ENCODE results near the gene HUWE1.

DNA sequence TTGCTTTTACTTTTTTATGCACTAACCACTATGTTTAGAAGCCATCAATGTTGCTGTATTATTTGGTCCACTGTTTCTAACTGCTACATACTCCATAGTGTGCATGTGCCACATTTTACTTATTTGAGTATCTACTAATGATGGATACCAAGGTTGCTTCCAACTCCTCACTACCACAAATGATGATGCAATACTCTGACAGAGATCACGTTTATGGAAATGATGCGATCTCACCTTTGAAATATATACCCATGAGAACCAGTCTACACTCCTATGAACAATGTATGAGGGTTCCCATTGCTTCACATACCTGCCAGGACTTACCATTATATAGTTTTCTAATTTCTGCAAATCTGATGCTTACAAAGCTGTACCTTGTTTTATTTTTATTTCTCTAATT lies 44.2 kb downstream of the HUWE1 start:
- no peak for TF ChIP-seq NFRKB (IDR thresholded peaks at IDR 0.05; ENCODE audit: low read depth)
- TF ChIP-seq RAD21 (CRISPR knock-in tag; conservative IDR thresholded peaks at IDR 0.05 in 1 of 2, IDR thresholded peaks at IDR 0.05 in 1 of 2), result no peak
- no peak for TF ChIP-seq JUN (IDR thresholded peaks at IDR 0.05; ENCODE audit: borderline replicate concordance, low read depth, low read length)
- no peak for TF ChIP-seq JUN (CRISPR knock-in tag; IDR thresholded peaks at IDR 0.05; ENCODE audit: borderline replicate concordance)
- no peak for TF ChIP-seq LARP7 (IDR thresholded peaks at IDR 0.05)
- TF ChIP-seq POLR2AphosphoS5 (IDR thresholded peaks at IDR 0.05; ENCODE audit: control insufficient read depth, insufficient read depth, low read depth, low read length), result no peak
- TF ChIP-seq, protein P1, sequence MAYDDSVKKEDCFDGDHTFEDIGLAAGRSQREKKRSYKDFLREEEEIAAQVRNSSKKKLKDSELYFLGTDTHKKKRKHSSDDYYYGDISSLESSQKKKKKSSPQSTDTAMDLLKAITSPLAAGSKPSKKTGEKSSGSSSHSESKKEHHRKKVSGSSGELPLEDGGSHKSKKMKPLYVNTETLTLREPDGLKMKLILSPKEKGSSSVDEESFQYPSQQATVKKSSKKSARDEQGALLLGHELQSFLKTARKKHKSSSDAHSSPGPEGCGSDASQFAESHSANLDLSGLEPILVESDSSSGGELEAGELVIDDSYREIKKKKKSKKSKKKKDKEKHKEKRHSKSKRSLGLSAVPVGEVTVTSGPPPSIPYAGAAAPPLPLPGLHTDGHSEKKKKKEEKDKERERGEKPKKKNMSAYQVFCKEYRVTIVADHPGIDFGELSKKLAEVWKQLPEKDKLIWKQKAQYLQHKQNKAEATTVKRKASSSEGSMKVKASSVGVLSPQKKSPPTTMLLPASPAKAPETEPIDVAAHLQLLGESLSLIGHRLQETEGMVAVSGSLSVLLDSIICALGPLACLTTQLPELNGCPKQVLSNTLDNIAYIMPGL (CRISPR knock-in tag; IDR thresholded peaks at IDR 0.05), result no peak
- TF ChIP-seq CTCF (IDR thresholded peaks at IDR 0.05 in 2 of 3, conservative IDR thresholded peaks at IDR 0.05 in 1 of 3; ENCODE audit: insufficient read depth in 2 of 3, low read depth in 1 of 3, low read length in 3 of 3), result no peak
- TF ChIP-seq BDP1 (IDR thresholded peaks at IDR 0.05; ENCODE audit: insufficient read depth, insufficient read length), result no peak

All from K562 (cell line).